ENCODE results near the gene CIZ1.
A peak's percentile ranks its signal among the peaks of the same experiment; 100 is the strongest.

CIZ1 gene

DNA sequence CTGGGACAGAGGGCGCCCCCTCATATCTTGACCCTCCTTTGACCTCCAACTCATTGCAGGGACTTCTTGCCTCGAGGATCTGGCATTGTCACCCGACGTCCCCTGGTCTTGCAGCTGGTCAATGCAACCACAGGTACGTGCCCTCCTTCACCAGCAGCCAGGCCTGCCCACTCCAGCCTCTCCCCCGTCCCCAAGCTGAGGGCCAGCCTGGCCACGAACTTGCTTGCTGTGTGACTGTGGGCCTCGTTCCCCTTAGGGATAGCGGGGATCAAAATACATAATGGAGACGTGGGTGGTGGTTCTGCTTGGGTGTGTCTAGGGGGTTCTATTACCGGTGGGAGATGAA, 26.8 kb upstream of the CIZ1 start:
- TF ChIP-seq, protein P1, sequence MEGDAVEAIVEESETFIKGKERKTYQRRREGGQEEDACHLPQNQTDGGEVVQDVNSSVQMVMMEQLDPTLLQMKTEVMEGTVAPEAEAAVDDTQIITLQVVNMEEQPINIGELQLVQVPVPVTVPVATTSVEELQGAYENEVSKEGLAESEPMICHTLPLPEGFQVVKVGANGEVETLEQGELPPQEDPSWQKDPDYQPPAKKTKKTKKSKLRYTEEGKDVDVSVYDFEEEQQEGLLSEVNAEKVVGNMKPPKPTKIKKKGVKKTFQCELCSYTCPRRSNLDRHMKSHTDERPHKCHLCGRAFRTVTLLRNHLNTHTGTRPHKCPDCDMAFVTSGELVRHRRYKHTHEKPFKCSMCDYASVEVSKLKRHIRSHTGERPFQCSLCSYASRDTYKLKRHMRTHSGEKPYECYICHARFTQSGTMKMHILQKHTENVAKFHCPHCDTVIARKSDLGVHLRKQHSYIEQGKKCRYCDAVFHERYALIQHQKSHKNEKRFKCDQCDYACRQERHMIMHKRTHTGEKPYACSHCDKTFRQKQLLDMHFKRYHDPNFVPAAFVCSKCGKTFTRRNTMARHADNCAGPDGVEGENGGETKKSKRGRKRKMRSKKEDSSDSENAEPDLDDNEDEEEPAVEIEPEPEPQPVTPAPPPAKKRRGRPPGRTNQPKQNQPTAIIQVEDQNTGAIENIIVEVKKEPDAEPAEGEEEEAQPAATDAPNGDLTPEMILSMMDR (conservative IDR thresholded peaks at IDR 0.05; ENCODE audit: low read depth, low read length): no peak
- H3K4me3 ChIP-seq (ENCODE audit: low read depth, low read length): peak overlapping the region; percentile 41
- DNase-seq (ENCODE audit: low read depth): no peak

DNA sequence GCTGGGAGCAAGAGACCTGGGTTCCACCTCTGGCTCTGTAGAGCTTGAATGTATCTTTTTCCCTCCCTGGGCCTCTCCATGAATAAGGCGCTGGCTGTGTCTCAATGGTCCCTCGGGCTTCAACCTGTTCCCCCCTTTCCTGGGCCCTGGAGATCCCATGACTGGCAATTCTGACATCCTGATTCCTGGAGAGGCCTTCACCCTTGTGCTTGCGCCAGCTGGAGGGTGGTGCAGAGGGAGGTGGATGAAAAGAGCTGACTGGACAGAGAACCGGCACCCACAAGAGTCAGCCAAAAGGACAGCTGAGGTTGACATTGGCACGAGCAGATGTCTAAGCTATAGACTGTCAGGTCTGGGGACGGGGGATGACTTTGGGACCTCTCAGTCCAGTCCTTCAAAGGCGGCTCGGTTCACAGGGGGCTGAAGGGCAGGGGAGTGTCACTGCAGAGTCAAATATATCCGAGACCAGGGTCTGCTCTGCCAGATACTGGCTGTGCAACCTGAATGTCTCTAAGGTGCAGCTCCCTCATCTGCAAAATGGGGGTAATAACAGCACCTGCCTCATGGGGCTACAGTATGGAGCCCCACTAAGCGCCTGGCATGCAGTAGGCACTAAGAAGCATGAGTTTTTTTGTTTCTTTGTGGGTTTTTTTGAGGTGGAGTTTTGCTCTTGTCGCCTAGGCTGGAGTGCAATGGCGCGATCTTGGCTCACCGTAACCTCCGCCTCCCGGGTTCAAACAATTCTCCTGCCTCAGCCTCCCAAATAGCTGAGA, 25.6 kb upstream of the CIZ1 start:
- H3K4me3 ChIP-seq (ENCODE audit: low read depth, low read length): no peak overlapping the region
- TF ChIP-seq, protein P1 (conservative IDR thresholded peaks at IDR 0.05; ENCODE audit: low read depth, low read length): no peak
- no peak for DNase-seq (ENCODE audit: low read depth)

DNA sequence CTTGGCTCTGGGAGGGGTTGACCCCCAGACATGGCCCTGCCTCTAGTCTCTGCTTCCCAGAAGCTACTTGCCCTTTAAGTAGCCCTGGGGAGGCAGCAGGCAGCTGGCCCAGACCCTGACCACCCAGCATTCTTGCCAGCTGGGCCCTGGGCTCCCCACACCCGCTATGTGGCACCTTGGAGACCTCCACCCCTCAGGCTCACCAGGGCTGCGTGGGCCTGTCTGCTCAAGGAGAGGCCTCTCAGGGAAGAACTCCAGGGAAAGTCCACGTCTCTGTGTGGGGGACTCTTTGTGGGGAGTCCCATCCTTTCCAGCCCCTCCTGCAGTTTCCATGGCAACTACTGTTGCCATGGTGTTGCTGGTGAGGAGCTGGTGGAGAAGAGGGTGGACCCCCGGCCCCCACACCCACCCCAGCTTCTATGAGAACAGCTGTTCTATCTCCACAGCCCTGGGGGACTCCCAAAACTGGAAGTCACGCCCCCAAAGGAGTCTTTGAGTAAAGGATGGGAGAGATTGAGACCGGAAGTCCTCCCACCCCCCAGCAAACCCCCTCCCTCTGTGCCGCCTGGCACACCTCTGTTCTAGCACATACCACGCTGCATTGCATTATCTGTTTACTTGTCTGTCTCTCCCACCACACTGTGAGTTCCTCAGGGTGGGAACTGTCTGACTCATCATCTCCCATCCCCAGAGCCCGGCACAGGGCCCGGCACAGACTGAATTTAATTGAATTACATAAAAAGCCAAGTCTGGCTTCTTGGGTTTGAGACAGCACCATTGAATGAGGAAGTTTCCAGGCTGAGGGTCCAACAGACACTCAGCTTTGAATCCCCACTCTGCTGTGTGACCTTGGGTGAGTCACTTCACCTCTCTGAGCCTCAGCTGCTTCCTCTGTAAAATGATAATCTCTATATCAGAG, 24.4 kb upstream of the CIZ1 start:
- peak; percentile 91 for DNase-seq (ENCODE audit: low read depth)
- H3K4me3 ChIP-seq (ENCODE audit: low read depth, low read length): no peak overlapping the region
- TF ChIP-seq, protein P1 (conservative IDR thresholded peaks at IDR 0.05; ENCODE audit: low read depth, low read length): no peak

DNA sequence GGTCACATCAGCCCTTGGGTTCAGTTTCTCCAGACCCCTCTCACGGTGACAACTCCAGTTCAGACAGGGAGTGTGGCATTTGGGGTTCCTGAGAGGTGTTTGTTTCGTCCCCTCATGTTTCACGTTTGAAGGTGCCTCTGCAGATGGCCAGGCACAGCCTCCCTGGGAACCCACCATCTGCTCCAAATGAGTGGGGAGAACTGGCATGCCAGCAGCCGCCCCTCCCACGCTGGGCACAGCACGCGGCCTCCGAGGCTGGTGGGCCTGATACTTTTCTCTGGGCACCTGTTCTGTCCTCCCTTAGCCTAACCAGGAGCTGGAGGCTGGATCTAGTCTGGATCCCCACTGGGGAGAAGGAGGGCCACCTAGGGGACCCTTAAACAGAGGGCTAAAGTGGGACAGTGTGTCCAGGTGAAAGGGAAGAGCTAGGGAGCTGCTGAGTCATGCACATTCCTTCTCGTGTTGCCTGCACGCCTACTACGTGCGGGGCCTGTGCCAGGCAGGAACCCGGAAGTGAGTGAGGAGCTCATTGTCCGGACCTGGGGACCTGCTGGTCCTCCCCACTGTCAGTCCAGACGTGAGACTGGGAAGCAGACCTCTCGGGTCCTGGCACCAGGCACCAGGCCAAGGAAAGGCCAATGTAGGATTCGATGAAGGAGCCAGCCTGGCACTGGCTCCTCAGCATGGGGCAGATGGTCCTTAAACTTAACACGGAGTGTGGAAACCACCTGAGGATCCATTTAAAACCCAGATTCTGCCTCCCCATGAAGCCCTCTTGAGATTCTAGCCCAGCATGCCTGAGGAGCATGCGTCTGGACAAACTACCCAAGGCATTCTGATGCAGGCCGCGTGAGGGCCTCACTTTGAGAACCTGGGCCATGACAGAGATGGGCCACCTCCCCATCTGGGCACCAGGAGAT, 23.5 kb upstream of the CIZ1 start:
- TF ChIP-seq, protein P1 (conservative IDR thresholded peaks at IDR 0.05; ENCODE audit: low read depth, low read length): no peak
- H3K4me3 ChIP-seq (ENCODE audit: low read depth, low read length): no peak overlapping the region
- DNase-seq (ENCODE audit: low read depth): no peak

DNA sequence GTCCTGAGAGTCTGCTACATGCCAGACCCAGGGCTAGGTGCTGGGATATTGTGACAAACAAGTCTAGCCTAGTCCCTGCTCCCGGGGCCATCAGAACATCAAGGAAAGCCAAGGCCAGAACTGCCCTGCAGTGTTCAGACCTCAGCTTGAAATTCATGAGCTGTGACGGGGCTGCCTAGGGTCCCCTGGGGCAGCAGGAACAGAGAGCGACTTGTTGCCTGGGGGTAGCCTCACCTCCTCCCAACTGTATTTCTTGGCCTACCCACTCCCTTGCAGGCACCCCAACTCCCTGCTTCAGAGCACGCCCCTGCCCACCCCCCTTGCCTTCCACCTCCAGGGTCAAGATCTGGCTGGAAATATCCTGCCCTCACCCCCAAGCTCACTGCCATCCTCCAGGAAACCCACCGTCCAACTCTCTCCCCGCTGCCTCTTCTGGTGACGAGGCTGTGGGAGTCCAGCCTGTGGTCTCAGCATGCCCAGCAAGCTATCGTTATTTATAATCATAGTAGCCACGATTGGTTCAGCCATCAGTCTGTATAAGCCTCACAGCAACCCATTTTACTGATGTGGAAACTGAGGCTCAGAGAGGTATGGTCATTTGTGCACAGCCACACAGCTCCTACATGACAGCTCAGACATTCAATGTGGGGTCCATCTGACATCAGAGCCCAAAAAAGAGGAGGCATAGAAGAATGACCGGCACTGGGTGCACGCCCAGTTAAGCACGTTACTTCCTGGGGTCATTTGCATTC, 22.6 kb upstream of the CIZ1 start:
- DNase-seq (ENCODE audit: low read depth): no peak
- TF ChIP-seq, protein P1 (conservative IDR thresholded peaks at IDR 0.05; ENCODE audit: low read depth, low read length): no peak
- H3K4me3 ChIP-seq (ENCODE audit: low read depth, low read length): no peak overlapping the region

DNA sequence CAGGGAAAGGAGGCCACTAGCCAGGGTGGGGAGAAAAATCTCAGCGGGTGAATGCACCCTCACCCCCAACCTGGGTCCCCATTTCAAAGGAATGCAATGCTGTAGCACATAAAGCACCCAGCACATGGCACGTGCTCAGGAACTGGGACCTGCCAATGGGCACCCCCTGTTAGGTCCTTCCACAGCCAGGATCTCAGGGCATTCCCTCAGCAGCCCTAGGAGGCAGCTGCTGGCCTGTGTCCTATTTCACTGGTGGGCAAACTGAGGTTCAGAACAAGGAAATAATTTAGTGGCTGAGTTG, 20.6 kb upstream of the CIZ1 start:
- TF ChIP-seq, protein P1 (conservative IDR thresholded peaks at IDR 0.05; ENCODE audit: low read depth, low read length): no peak
- no peak for DNase-seq (ENCODE audit: low read depth)
- H3K4me3 ChIP-seq (ENCODE audit: low read depth, low read length): no peak overlapping the region
